GM20000 (cell line): ENCODE results near the gene SF3B2.
"Not testable (repeated sequence)": the region's sequence is repeated elsewhere in the genome, so short reads cannot be mapped to it uniquely, and the experiment has no call there.

Experiments
- DNase-seq: peaks from one replicate; pipeline ENCODE4 v3.0.0; 2012; ENCODE audit warnings: low spot score
- TF ChIP-seq, protein P1 (sequence below): IDR thresholded peaks from 2 replicates; pipeline ENCODE4 v1.5.1; 2012; ENCODE audit warnings: mild to moderate bottlenecking, control low read depth; ENCODE audit errors: extremely low read depth, missing control alignments

The SF3B2 gene

GRCh38 chr11:66072081-66072480 is 19.9 kb downstream of the SF3B2 start:
- no peak for DNase-seq
- TF ChIP-seq, protein P1, sequence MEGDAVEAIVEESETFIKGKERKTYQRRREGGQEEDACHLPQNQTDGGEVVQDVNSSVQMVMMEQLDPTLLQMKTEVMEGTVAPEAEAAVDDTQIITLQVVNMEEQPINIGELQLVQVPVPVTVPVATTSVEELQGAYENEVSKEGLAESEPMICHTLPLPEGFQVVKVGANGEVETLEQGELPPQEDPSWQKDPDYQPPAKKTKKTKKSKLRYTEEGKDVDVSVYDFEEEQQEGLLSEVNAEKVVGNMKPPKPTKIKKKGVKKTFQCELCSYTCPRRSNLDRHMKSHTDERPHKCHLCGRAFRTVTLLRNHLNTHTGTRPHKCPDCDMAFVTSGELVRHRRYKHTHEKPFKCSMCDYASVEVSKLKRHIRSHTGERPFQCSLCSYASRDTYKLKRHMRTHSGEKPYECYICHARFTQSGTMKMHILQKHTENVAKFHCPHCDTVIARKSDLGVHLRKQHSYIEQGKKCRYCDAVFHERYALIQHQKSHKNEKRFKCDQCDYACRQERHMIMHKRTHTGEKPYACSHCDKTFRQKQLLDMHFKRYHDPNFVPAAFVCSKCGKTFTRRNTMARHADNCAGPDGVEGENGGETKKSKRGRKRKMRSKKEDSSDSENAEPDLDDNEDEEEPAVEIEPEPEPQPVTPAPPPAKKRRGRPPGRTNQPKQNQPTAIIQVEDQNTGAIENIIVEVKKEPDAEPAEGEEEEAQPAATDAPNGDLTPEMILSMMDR: no peak

GRCh38 chr11:66072518-66072917 is 20.4 kb downstream of the SF3B2 start:
- TF ChIP-seq, protein P1: no peak
- no peak for DNase-seq

DNA sequence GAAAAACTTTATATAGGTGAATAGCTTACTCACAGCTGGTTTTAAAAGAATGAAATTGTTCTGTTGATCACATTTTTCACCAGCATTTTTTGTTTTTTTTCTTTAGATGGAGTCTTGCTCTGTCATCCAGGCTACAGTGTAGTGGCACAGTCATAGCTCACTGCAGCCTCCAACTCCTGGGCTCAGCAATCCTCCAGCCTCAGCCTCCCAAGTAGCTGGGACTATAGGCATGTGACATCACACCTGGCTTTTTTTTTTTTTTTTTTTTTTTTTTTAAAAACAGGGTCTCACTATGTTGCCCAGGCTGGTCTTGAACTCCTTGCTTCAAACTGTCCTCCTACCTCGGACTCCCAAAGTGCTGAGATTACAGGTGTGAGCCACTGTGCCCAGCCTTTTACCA is 21.5 kb downstream of the SF3B2 start:
- DNase-seq: no peak
- TF ChIP-seq, protein P1: no peak

- no peak for DNase-seq
- TF ChIP-seq, protein P1: no peak
These were observed 23.1 kb downstream of the SF3B2 start for GRCh38 chr11:66075273-66075672.

DNA sequence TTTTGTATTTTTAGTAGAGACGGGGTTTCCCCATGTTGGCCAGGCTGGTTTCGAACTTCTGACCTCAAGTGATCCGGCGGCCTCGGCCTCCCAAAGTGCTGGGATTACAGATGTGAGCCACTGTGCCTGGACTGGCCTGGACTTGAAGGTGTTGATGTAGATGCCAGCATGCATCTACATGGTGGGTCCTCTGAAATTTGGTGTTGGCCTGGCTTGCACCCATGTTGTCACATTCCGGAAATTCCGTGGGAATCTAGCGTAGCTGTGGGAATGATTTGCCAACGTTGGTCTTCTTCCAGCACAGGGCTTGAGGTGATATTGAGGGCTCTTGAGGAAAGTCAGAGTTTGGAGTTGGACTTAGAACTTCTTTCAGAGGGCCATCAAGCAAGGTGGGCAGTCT is 24.4 kb downstream of the SF3B2 start:
- DNase-seq: no peak
- TF ChIP-seq, protein P1: no peak

DNA sequence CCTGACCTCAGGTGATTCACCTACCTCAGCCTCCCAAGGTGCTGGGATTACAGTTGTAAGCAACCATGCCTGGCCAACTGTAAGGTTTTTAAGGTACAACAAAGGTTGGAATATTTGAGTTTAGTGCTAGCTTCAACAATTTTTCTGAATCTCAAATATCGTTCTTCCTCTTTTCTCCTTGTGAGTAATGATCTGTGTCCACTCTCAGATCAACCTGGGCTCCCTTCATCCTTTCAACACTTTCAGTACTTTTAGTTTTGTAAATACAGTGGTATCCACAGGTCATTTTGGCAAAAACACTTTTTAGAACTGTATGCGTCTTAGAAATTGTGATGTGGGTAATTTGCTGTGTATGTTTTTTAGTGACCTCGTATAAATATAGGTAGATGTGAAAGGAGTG is 25.8 kb downstream of the SF3B2 start:
- TF ChIP-seq, protein P1: no peak
- no peak for DNase-seq

DNA sequence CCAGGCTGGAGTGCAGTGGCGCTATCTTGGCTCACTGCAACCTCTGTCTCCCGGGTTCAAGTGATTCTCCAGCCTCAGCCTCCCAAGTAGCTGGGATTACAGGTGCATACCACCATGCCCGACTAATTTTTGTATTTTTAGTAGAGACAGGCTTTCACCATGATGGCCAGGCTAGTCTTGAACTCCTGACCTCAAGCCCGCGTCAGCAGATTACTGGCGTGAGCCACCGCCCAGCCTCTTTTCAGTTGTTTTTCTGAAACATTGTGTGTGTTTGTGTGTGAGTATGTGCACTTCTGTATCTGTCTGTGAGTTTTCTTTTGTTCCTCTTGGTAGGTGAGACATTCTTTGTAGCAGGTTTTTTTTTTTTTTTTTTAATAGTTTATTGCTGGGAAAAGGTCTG is 26.8 kb downstream of the SF3B2 start:
- DNase-seq: not testable (repeated sequence)

DNA sequence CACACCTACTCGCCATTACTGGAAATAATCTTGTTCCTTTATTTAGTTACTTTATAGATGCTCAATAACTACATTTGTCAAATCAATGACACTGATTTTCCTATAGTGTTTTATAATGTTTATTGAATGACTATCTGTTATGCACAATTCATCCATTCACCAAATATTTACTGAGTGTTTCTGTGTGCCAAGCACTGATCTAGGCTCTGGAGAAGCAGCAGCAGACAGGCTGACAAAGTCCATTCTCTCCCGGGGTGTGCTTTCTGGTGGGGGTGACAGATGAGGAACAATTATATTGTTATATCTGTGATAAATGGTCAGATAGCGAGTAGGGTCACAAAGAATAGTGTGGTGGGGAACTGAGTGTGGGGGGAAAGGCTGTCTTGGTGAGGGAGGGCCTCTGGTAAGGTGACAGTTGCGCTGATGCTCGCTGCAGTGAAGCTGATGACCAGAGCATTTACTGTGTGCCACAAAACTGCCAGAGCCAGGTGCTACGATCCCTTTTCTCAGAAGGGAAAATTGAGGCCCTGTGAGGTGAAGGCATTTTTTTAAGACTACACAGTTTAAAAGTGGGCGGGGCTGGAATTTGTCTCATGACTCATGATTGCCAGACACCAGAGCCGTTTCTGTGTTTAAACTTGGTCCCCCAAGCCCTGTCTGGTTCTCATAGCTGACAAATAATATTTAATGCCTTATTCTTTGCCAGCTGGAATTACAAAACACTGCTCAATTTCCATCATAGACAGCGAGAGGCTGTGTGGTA is 28.1 kb downstream of the SF3B2 start:
- no peak for DNase-seq

More for the DNA sequence above, 28.1 kb downstream of the SF3B2 start:
- TF ChIP-seq, protein P1: no peak
